ENCODE measurements around the gene RAP1A. TPM values are rescaled to one million over a fixed set of nuclear protein-coding genes. Genes with fewer than 3 reads are reported as not detected.
A peak's percentile ranks its signal among the peaks of the same experiment; 100 is the strongest.

Gene RAP1A
- total and polyA plus RNA-seq, 5 donors from 2014 or later = 72.8 to 143 (median 83.1) TPM

DNA sequence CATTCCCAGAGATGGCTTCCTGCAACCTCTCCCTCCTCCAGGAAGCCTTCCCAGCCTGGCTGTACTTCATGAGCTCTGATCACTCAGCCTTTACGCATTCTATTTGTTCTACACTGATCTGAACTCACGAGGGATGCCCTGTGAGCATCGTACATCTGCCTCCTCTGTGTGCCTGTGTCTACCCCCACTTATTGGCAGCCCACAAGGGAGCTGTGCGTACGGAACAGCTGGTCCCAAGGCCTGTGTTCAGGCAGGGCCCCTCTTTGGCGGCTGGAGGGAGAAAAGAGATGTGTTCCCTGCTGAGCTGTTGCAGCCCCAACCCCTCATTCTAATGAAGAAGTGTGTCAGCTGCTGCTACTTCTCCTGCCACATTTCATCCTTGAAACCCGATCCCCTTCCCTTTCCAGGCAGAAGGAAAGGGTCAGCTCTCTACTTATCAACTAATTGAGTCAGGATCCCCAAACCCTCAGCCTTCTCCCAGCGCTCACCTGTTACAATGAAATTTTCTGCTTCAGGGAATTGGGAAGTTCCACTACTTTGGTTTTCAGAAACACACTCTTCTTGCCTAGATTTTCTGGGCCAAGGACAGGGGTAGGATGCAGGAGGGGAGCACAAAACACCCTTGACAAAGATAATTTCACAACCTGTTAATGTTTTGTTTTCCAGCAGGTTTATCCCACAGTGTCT is 116.4 kb downstream of the RAP1A start:
- Mint-ChIP-seq H3K36me3 (no peaks in the 10 kb centered on the region), H3K4me1 (peaks cover 0 to 25% (median 13%) of the 10 kb centered on the region in 4 donors), H3K9me3 (peaks cover 0 to 2% (median 0%) of the 10 kb centered on the region in 7 donors), H3K27ac (no peak overlapping the region), H3K4me3 (no peak overlapping the region), H3K27me3 (peaks cover 24% of the 10 kb centered on the region)
- peaks cover 31% of the 10 kb centered on the region for H3K4me1 ChIP-seq (ENCODE audit: control insufficient read depth, insufficient read depth, low read length, poor library complexity, severe bottlenecking)
- H3K27me3 ChIP-seq (ENCODE audit: control insufficient read depth, insufficient read depth, low read length) = peaks cover 20% of the 10 kb centered on the region
- no peak for ATAC-seq (ENCODE audit: low read depth in 2 of 2)
- no peak overlapping the region for H3K27ac ChIP-seq (ENCODE audit: insufficient read depth, low read length, poor library complexity, severe bottlenecking)
- no peak overlapping the region for H3K4me3 ChIP-seq (ENCODE audit: low read depth, low read length)
- no peaks in the 10 kb centered on the region for H3K9me3 ChIP-seq (ENCODE audit: control insufficient read depth in 2 of 2, low read length in 2 of 2)
- DNase-seq = no peak
- H3K36me3 ChIP-seq (ENCODE audit: control insufficient read depth, insufficient read depth, low read length) = no peaks in the 10 kb centered on the region

DNA sequence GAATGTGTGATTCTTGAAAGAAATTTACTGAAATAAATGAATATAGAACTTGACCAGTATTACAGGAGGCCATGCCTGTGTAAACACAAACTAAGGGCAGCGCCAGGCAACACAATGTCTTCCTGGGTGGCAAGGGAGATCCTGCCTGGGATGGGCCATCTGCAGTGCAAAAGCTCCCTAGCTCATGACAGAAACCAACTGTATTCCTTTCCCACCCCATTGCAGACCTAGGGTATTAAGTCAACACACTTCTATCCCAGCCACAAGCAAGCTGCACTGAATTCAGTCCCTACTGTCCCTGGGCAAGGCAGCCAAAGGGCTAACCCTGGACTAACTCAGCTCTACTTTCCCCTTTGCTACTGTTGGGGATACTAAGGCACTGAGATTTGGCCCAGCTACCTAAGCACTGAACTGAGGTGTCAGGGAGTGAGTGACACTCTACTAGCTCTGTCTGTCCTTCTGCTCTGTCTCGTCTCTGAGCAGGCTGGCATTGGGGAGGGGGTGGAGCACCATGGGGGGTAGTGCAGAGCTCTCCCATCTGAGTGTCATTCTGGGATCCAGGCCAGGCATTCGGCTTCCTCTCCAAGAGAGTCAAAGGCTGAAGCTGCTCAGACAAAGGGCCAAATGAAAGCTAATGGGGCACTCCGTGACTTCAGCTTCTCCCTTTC is 117.1 kb downstream of the RAP1A start:
- Mint-ChIP-seq H3K27ac (no peak overlapping the region), H3K9me3 (peaks cover 0 to 2% (median 0%) of the 10 kb centered on the region in 7 donors), H3K4me1 (peaks cover 0 to 25% (median 14%) of the 10 kb centered on the region in 4 donors), H3K27me3 (peaks cover 31% of the 10 kb centered on the region), H3K36me3 (no peaks in the 10 kb centered on the region), H3K4me3 (peak overlapping the region in 2 of 4 donors; percentile 52 to 91)
- Histone ChIP-seq H3K4me3 (ENCODE audit: low read depth, low read length) (no peak overlapping the region), H3K27ac (ENCODE audit: insufficient read depth, low read length, poor library complexity, severe bottlenecking) (no peak overlapping the region), H3K4me1 (ENCODE audit: control insufficient read depth, insufficient read depth, low read length, poor library complexity, severe bottlenecking) (peaks cover 31% of the 10 kb centered on the region), H3K36me3 (ENCODE audit: control insufficient read depth, insufficient read depth, low read length) (no peaks in the 10 kb centered on the region), H3K9me3 (ENCODE audit: control insufficient read depth in 2 of 2, low read length in 2 of 2) (no peaks in the 10 kb centered on the region), H3K27me3 (ENCODE audit: control insufficient read depth, insufficient read depth, low read length) (peaks cover 23% of the 10 kb centered on the region)
- ATAC-seq (ENCODE audit: low read depth in 2 of 2) (no peak), DNase-seq (no peak)

- ATAC-seq (ENCODE audit: low read depth in 2 of 2) (no peak), DNase-seq (no peak)
- Mint-ChIP-seq H3K4me1 (peaks cover 0 to 25% (median 14%) of the 10 kb centered on the region in 4 donors), H3K4me3 (peak overlapping the region; percentile 52 to 91 (median 80)), H3K36me3 (no peaks in the 10 kb centered on the region), H3K27me3 (peaks cover 29% of the 10 kb centered on the region), H3K27ac (peak overlapping the region in 2 of 3 donors; percentile 47 to 72), H3K9me3 (peaks cover 0 to 2% (median 0%) of the 10 kb centered on the region in 7 donors)
- Histone ChIP-seq H3K36me3 (ENCODE audit: control insufficient read depth, insufficient read depth, low read length) (no peaks in the 10 kb centered on the region), H3K4me1 (ENCODE audit: control insufficient read depth, insufficient read depth, low read length, poor library complexity, severe bottlenecking) (peaks cover 31% of the 10 kb centered on the region), H3K4me3 (ENCODE audit: low read depth, low read length) (no peak overlapping the region), H3K27ac (ENCODE audit: insufficient read depth, low read length, poor library complexity, severe bottlenecking) (no peak overlapping the region), H3K9me3 (ENCODE audit: control insufficient read depth in 2 of 2, low read length in 2 of 2) (no peaks in the 10 kb centered on the region), H3K27me3 (ENCODE audit: control insufficient read depth, insufficient read depth, low read length) (peaks cover 23% of the 10 kb centered on the region)
Measured at GRCh38 chr1:111737216-111738132, 117.9 kb downstream of the RAP1A start.

DNA sequence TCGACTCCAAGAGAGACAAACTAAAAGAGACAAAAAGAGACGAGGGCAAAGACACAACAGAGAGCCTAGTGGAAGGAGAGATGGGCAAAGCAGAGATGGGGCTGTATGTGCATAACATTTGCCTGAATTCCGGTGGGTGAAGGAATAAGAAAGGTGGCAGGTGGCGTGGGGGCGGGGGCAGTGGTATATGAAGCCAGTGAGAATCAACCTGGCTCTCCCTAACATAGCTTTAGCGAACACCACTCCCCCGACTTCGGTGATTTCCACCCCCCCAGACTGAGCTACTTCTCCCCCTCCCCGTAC is 118.5 kb downstream of the RAP1A start:
- peaks cover 0 to 25% (median 14%) of the 10 kb centered on the region in 4 donors for H3K4me1 Mint-ChIP-seq
- H3K9me3 Mint-ChIP-seq = peaks cover 0 to 2% (median 0%) of the 10 kb centered on the region in 7 donors
- peak in 1 of 2 donors; percentile 2 for ATAC-seq (ENCODE audit: low read depth in 2 of 2)
- DNase-seq = peak in 1 of 3 donors; percentile 42
- H3K36me3 Mint-ChIP-seq = no peaks in the 10 kb centered on the region
- peak overlapping the region; percentile 53 to 91 (median 80) for H3K4me3 Mint-ChIP-seq
- peak overlapping the region in 2 of 3 donors; percentile 47 to 72 for H3K27ac Mint-ChIP-seq
- Histone ChIP-seq H3K27ac (ENCODE audit: insufficient read depth, low read length, poor library complexity, severe bottlenecking) (no peak overlapping the region), H3K4me3 (ENCODE audit: low read depth, low read length) (no peak overlapping the region), H3K27me3 (ENCODE audit: control insufficient read depth, insufficient read depth, low read length) (peaks cover 25% of the 10 kb centered on the region), H3K36me3 (ENCODE audit: control insufficient read depth, insufficient read depth, low read length) (no peaks in the 10 kb centered on the region), H3K4me1 (ENCODE audit: control insufficient read depth, insufficient read depth, low read length, poor library complexity, severe bottlenecking) (peaks cover 31% of the 10 kb centered on the region), H3K9me3 (ENCODE audit: control insufficient read depth in 2 of 2, low read length in 2 of 2) (no peaks in the 10 kb centered on the region)
- H3K27me3 Mint-ChIP-seq = peaks cover 31% of the 10 kb centered on the region

DNA sequence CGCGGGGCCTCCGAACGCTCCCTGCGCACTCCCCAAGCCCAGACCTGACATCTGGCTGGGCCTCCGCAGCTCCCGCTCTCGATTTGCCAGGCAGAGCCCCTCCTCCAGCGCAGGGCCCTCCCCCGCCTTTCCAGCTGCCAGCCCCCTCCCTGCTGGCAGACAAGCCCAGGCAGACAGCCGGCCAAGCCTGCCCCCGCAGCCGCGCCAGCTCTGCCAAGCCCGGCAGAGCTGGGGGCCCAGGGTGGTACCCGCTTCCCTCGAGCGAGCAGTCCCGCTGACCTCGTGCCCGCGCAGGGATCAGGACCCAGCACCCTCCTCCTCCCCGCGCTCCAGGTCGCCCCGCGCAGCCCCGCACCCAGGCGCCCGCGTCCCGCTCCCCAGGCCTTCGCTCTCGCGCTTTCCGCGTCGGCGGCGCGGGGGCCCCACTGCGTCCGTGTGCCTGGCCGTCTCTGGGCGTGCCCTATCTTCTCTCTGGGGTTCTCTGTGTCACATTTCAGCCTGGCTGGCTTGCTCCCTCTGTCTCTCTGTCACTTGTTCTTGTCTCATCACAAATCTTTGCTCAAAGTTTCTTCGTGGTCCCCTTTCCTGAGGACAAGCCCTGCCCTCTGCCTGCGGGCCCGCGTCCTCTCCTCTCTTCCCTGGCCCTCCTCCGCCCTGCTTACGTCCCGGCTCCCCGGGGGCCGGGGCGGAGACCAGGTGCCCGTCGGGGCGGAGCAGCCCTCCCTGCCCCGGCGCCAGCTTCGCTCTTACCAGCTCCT is 119.0 kb downstream of the RAP1A start:
- Mint-ChIP-seq H3K4me1 (peaks cover 0 to 25% (median 14%) of the 10 kb centered on the region in 4 donors), H3K27me3 (peaks cover 35% of the 10 kb centered on the region), H3K36me3 (no peaks in the 10 kb centered on the region), H3K9me3 (peaks cover 0 to 2% (median 0%) of the 10 kb centered on the region in 7 donors), H3K4me3 (peak overlapping the region; percentile 75 to 91 (median 90)), H3K27ac (peak overlapping the region in 1 of 3 donors; percentile 65)
- Histone ChIP-seq H3K4me1 (ENCODE audit: control insufficient read depth, insufficient read depth, low read length, poor library complexity, severe bottlenecking) (peaks cover 31% of the 10 kb centered on the region), H3K27ac (ENCODE audit: insufficient read depth, low read length, poor library complexity, severe bottlenecking) (no peak overlapping the region), H3K36me3 (ENCODE audit: control insufficient read depth, insufficient read depth, low read length) (no peaks in the 10 kb centered on the region), H3K9me3 (ENCODE audit: control insufficient read depth in 2 of 2, low read length in 2 of 2) (no peaks in the 10 kb centered on the region), H3K4me3 (ENCODE audit: low read depth, low read length) (peak overlapping the region; percentile 62), H3K27me3 (ENCODE audit: control insufficient read depth, insufficient read depth, low read length) (peaks cover 25% of the 10 kb centered on the region)
- ATAC-seq (ENCODE audit: low read depth in 2 of 2) (peak; percentile 43 to 48), DNase-seq (peak in 2 of 3 donors; percentile 33 to 67)

DNA sequence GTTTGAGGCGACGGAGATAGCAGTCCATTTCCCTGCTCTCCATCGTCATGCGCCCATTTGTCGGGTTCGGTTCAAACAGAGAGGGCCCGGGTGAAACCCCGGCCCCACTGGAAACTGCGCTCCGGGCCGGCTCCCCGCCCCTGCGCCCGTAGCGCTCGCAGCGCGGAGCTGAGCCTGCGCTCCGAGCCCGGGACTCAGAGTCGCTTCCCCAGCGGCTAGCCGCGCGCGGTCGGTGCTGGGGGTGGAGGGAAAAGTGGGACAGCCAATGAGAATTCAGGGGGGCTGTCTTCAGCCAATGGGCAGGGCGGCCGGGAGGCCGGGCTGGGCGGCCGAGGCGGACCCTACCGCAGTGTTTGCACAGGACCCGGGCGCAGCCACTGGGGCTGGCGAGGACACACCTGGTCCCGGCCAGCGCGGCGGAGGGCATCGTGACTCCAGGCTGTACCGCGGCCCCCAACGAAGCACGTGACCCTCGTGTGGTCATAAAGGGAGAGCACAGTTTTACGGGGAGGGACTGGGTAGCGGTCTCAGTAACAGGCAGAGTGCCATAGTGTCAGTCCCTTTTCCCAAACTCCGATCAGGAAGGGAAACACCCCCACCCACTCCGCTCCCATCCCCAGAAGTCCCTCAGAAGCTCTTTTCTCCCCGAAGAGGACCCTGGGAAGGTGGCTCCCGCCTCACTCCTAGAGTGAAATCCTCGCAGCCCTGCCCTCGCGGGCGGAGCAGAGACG is 119.8 kb downstream of the RAP1A start, which contains the start of gene INKA2:
INKA2 (minus strand) TSS at position 202 of the 731 bp plus-strand sequence; CDS start at position 49, 153 bp downstream.
- H3K4me3 Mint-ChIP-seq = peak within 1 kb of the TSS; percentile 75 to 91 (median 90)

More for the DNA sequence above, 119.8 kb downstream of the RAP1A start, which contains the start of gene INKA2:
- Histone ChIP-seq H3K9me3 (ENCODE audit: control insufficient read depth in 2 of 2, low read length in 2 of 2) (no peaks in the 10 kb centered on the region), H3K36me3 (ENCODE audit: control insufficient read depth, insufficient read depth, low read length) (no peaks in the 10 kb centered on the region), H3K4me3 (ENCODE audit: low read depth, low read length) (peak within 1 kb of the TSS; percentile 62), H3K27me3 (ENCODE audit: control insufficient read depth, insufficient read depth, low read length) (peaks cover 25% of the 10 kb centered on the region), H3K4me1 (ENCODE audit: control insufficient read depth, insufficient read depth, low read length, poor library complexity, severe bottlenecking) (peaks cover 31% of the 10 kb centered on the region), H3K27ac (ENCODE audit: insufficient read depth, low read length, poor library complexity, severe bottlenecking) (no peak within 1 kb of the TSS)
- Mint-ChIP-seq H3K9me3 (peaks cover 0 to 2% (median 0%) of the 10 kb centered on the region in 7 donors), H3K27me3 (peaks cover 39% of the 10 kb centered on the region), H3K4me1 (peaks cover 0 to 25% (median 14%) of the 10 kb centered on the region in 4 donors), H3K36me3 (no peaks in the 10 kb centered on the region), H3K27ac (peak within 1 kb of the TSS in 1 of 3 donors; percentile 65)
- ATAC-seq (ENCODE audit: low read depth in 2 of 2) (peak; percentile 61 to 63), DNase-seq (peak; percentile 31 to 80 (median 45))

All from CD4-positive, CD25-positive, alpha-beta regulatory T cell (primary cell).